Gastroesophageal sphincter (tissue), 4 donors: ENCODE data around the gene BOK. TPM values are rescaled to one million over a fixed set of nuclear protein-coding genes. Genes with fewer than 3 reads are reported as not detected.

Source experiments
- ATAC-seq: fragments of 150-250 bp; one replicate; pipeline ENCODE4 v1.9.1; 2016; ENCODE audit warnings: mild to moderate bottlenecking, moderate library complexity
- H3K27ac ChIP-seq, 4 donors: fragments of 200-600 bp; sonication (generic) in 3 of 4; 1 replicate in 3 of 4; 2 replicates in 1 of 4; pipeline ENCODE4 v1.5.1; 2016 to 2019
- H3K27me3 ChIP-seq: fragments of 200-600 bp; sonication (generic); one replicate; pipeline ENCODE4 v1.5.1; 2019
- H3K36me3 ChIP-seq, 2 donors: fragments of 200-600 bp; sonication (generic); one replicate each; pipeline ENCODE4 v1.5.1; 2019; ENCODE audit warnings: control low read depth in 1 of 2
- H3K4me1 ChIP-seq, 3 donors: fragments of 200-600 bp; sonication (generic); 1 replicate in 2 of 3; 2 replicates in 1 of 3; pipeline ENCODE4 v1.5.1; 2016 to 2019; ENCODE audit warnings: control low read depth in 2 of 3
- H3K4me3 ChIP-seq, 2 donors: fragments of 200-600 bp; sonication (generic); one replicate each; pipeline ENCODE4 v1.5.1; 2019; ENCODE audit warnings: mild to moderate bottlenecking in 1 of 2, moderate library complexity in 1 of 2
- H3K9me3 ChIP-seq, 3 donors: fragments of 200-600 bp; sonication (generic); one replicate each; pipeline ENCODE4 v1.5.1; 2017 to 2019; ENCODE audit warnings: control low read depth in 2 of 3
- EP300 ChIP-seq: sonication (generic); formaldehyde crosslinking; IDR thresholded peaks from one replicate; pipeline ENCODE4 v1.6.1; 2017; ENCODE audit warnings: antibody characterized with exemption, mild to moderate bottlenecking
- POLR2A ChIP-seq, 2 donors: fragments of 450-650 bp; IDR thresholded peaks; one replicate each; pipeline ENCODE4 v1.6.1; 2017; ENCODE audit warnings: antibody characterized with exemption in 2 of 2, mild to moderate bottlenecking in 2 of 2, moderate library complexity in 1 of 2
- POLR2AphosphoS5 ChIP-seq: sonication (generic); formaldehyde crosslinking; IDR thresholded peaks from one replicate; pipeline ENCODE4 v1.6.1; 2017; ENCODE audit warnings: antibody characterized with exemption
- WGBS, 2 donors: methylation state at CpG; one replicate each; pipeline ENCODE4 v1.1.5; 2018; ENCODE audit warnings: low coverage in 1 of 2; 5-methylcytosine and 5-hydroxymethylcytosine counted together
- total RNA-seq, 4 donors: library from RNA; depleted of rRNA; stranded (reverse); fragments of >200 nt; gene quantifications; one replicate each; pipeline ENCODE4 v1.1.0, GENCODE V29; 2016
- TF ChIP-seq, protein P1 (sequence below), 4 experiments: fragments of 200-600 bp in 2 of 4; fragments of 450-650 bp in 2 of 4; sonication (generic) in 1 of 4; IDR thresholded peaks; one replicate each; pipeline ENCODE4 v1.5.1; 2017 to 2019; ENCODE audit warnings: antibody characterized with exemption in 4 of 4, mild to moderate bottlenecking in 2 of 4, moderate library complexity in 2 of 4

BOK gene
- total RNA-seq, 4 donors from 2014 or later, result 46.0 to 128 (median 66.3) TPM

DNA sequence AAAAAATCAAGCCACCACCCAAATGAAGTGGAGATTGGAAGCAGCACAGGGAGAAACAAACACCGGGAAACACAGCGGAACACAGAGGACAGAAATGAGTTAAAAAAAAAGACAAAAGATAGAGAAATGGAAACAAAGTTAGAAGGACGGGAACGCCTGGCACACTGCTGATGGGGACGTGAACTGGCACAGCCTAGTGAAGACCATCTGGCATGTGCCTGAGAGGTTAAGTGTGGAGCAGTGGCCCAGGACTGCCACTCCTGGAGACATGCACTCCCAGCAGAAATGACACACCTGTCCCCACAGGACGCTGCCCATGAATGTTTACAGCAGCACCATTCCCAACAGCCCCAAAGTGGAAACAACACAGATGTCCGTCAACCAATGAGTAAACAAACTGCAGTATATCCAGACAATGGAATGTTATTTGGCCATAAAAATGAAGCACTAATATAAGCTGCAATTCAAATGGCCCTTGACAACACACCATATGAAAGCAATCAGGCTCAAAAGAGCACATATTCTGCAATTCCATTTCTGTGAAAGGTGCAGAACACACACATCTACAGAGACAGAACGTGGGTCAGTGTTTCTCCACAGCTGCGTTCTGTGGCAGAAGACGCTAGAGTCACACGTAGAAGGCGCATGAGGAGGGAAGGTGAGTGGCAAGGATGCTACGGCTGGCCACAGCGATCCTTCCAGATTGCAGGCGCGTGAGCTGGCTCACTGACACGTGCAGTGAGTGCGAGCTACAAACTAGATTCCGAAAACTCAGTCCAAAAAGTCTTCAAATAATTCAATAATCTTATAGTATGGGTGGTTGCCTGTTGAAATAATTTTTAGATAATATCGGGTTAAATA is 53.8 kb downstream of the BOK start:
- Histone ChIP-seq H3K36me3 (peaks cover 0 to 8% of the 10 kb centered on the region in 2 donors), H3K27me3 (no peaks in the 10 kb centered on the region), H3K9me3 (no peaks in the 10 kb centered on the region), H3K27ac (peak overlapping the region in 3 of 4 donors; percentile 53 to 90 (median 89)), H3K4me3 (no peak overlapping the region), H3K4me1 (peaks cover 0 to 38% (median 9%) of the 10 kb centered on the region in 3 donors)
- WGBS, 2 donors, result 55 to 60% methylated on average over 17 to 20 of the region's 20 CpGs
- TF ChIP-seq EP300 (no peak), POLR2A (IDR thresholded peaks at IDR 0.05) (no peak), POLR2AphosphoS5 (no peak)
- TF ChIP-seq, protein P1, sequence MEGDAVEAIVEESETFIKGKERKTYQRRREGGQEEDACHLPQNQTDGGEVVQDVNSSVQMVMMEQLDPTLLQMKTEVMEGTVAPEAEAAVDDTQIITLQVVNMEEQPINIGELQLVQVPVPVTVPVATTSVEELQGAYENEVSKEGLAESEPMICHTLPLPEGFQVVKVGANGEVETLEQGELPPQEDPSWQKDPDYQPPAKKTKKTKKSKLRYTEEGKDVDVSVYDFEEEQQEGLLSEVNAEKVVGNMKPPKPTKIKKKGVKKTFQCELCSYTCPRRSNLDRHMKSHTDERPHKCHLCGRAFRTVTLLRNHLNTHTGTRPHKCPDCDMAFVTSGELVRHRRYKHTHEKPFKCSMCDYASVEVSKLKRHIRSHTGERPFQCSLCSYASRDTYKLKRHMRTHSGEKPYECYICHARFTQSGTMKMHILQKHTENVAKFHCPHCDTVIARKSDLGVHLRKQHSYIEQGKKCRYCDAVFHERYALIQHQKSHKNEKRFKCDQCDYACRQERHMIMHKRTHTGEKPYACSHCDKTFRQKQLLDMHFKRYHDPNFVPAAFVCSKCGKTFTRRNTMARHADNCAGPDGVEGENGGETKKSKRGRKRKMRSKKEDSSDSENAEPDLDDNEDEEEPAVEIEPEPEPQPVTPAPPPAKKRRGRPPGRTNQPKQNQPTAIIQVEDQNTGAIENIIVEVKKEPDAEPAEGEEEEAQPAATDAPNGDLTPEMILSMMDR (IDR thresholded peaks at IDR 0.05), result no peak
- ATAC-seq, result no peak

DNA sequence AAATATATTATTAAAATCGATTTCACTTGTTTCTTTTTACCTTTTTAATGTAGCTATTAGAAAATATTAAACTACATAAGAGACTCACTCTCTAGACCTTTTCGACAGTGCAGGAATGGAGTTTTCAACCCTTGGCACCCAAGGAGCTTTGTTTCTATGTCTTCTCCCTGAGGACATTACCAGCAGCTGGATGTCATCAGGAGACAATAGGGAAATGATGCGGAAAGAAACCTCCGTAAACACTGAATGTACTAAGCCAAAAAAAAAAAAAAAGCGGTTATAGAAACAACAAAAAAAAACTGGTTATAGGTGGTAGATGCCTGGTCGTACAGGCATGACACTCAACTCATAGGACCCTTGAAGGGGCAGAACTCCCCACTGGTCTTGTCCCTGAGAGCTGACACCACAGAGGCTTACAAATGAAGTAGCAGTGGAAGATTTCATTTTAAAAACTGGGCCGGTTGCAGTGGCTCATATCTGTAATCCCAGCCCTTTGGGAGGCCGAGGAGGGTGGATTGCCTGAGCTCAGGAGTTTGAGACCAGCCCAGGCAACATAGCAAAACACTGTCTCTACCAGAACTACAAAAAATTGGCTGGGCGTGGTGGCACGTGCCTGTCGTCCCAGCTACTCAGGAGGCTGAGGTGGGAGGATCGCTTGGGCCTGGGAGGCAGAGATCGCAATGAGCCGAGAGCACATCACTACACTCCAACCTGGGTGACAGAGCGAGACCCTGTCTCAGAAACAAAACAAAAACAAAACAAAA is 54.7 kb downstream of the BOK start:
- H3K27ac ChIP-seq, result peak overlapping the region in 3 of 4 donors; percentile 9 to 90 (median 89)
- 57 to 64% methylated on average over 11 to 15 of the region's 15 CpGs for WGBS, 2 donors
- no peak for ATAC-seq
- no peaks in the 10 kb centered on the region for H3K9me3 ChIP-seq
- TF ChIP-seq POLR2A (IDR thresholded peaks at IDR 0.05), result no peak
- TF ChIP-seq, protein P1 (IDR thresholded peaks at IDR 0.05), result no peak
- TF ChIP-seq EP300, result no peak
- no peak for TF ChIP-seq POLR2AphosphoS5
- no peaks in the 10 kb centered on the region for H3K27me3 ChIP-seq
- H3K4me1 ChIP-seq, result peaks cover 0 to 45% (median 13%) of the 10 kb centered on the region in 3 donors
- no peak overlapping the region for H3K4me3 ChIP-seq
- no peaks in the 10 kb centered on the region for H3K36me3 ChIP-seq

DNA sequence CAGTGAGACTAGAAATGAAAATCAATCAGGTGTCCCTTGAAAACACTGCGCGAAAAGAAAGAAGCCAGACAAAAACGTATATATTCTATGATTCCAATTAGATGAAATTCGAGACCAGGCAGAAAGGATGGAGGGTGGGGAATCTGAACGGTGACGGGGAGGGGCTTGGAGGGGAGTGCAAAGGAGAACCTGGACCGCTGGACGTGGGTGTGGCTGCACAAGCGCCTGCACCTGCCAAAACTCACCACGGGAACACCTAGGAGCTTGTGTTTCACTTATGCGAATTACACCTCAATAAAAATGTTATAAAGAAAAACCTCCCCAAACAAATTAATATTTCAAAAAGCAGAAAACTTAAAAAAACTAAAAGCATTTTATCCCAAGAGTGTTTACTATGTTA is 56.5 kb downstream of the BOK start:
- TF ChIP-seq EP300, result no peak
- no peak for TF ChIP-seq POLR2AphosphoS5
- TF ChIP-seq, protein P1 (IDR thresholded peaks at IDR 0.05), result no peak
- no peak for TF ChIP-seq POLR2A (IDR thresholded peaks at IDR 0.05)
- 72 to 80% methylated on average over 8 to 11 of the region's 11 CpGs for WGBS, 2 donors

DNA sequence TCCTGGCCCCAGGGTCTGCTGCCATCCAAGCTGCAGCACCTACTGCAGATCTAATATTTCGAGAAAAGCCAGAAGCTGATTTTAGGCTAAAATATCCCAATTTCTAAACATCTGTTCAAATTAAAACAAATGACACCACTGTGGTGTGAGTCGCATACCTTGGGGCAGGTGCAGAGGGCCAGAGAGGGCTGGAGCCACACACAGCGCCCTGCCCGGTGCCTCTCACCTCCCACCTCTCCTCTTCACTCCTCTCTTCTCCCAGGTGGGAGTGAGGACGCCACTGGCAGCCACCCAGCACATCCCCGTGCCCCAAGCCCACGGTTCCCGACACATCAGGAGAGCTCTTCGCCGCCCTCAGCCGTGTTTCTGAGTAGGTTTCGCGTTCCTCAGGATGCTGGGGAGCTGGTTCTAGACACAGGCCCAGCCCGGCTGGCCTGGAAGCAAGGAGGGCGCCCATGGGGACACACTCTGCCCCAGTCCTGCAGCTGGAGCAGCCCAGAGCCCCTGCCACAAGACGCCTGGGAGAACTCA is 57.0 kb downstream of the BOK start:
- peaks cover 0 to 27% (median 5%) of the 10 kb centered on the region in 3 donors for H3K4me1 ChIP-seq
- H3K4me3 ChIP-seq, result no peak overlapping the region
- peaks cover 0 to 7% of the 10 kb centered on the region in 2 donors for H3K36me3 ChIP-seq
- no peaks in the 10 kb centered on the region for H3K27me3 ChIP-seq
- no peaks in the 10 kb centered on the region for H3K9me3 ChIP-seq
- 67 to 80% methylated on average over 1 to 2 of the region's 16 CpGs for WGBS, 2 donors
- no peak overlapping the region for H3K27ac ChIP-seq
- no peak for ATAC-seq
- no peak for TF ChIP-seq POLR2A (IDR thresholded peaks at IDR 0.05)
- no peak for TF ChIP-seq EP300
- TF ChIP-seq POLR2AphosphoS5, result no peak
- TF ChIP-seq, protein P1 (IDR thresholded peaks at IDR 0.05), result no peak

More for the DNA sequence above, 56.5 kb downstream of the BOK start:
- Histone ChIP-seq H3K4me3 (no peak overlapping the region), H3K27me3 (no peaks in the 10 kb centered on the region), H3K9me3 (no peaks in the 10 kb centered on the region), H3K36me3 (peaks cover 0 to 7% of the 10 kb centered on the region in 2 donors), H3K27ac (no peak overlapping the region), H3K4me1 (peaks cover 0 to 32% (median 7%) of the 10 kb centered on the region in 3 donors)
- no peak for ATAC-seq
